Vagina (tissue), 2 donors: Measurements from ENCODE around the gene CCDC12. TPM values are rescaled to one million over a fixed set of nuclear protein-coding genes. Genes with fewer than 3 reads are reported as not detected.
"Not testable (repeated sequence)": the region's sequence is repeated elsewhere in the genome, so short reads cannot be mapped to it uniquely, and the experiment has no call there.

Source experiments
- DNase-seq, 2 donors: peaks; one replicate each; pipeline ENCODE4 v3.0.0-alpha.2; 2017; ENCODE audit errors: extremely low spot score in 2 of 2
- H3K27ac ChIP-seq: fragments of 200-600 bp; sonication (generic); one replicate; pipeline ENCODE4 v1.5.1; 2019
- H3K27me3 ChIP-seq: fragments of 200-600 bp; sonication (generic); one replicate; pipeline ENCODE4 v1.5.1; 2019
- H3K36me3 ChIP-seq, 2 donors: fragments of 200-600 bp; sonication (generic); one replicate each; pipeline ENCODE4 v1.5.1; 2017 to 2019
- H3K4me1 ChIP-seq: fragments of 200-600 bp; sonication (generic); one replicate; pipeline ENCODE4 v1.5.1; 2019
- H3K4me3 ChIP-seq, 2 donors: fragments of 200-600 bp; sonication (generic); 1 replicate in 1 of 2; 2 replicates in 1 of 2; pipeline ENCODE4 v1.5.1; 2016 to 2019
- H3K9me3 ChIP-seq: fragments of 200-600 bp; sonication (generic); one replicate; pipeline ENCODE4 v1.5.1; 2019
- POLR2A ChIP-seq, 2 donors: fragments of 450-650 bp; IDR thresholded peaks; one replicate each; pipeline ENCODE4 v1.6.1; 2017; ENCODE audit warnings: antibody characterized with exemption in 2 of 2, mild to moderate bottlenecking in 2 of 2, moderate library complexity in 2 of 2
- POLR2AphosphoS5 ChIP-seq, 2 donors: sonication (generic); formaldehyde crosslinking; IDR thresholded peaks; one replicate each; pipeline ENCODE4 v1.9.0; 2017; ENCODE audit warnings: antibody characterized with exemption in 2 of 2, mild to moderate bottlenecking in 2 of 2, low read depth in 1 of 2; ENCODE audit not compliant: insufficient read depth in 1 of 2
- intact Hi-C: fragments of 100-400 bp; cut with DNase I; formaldehyde crosslinking; loops from one replicate; pipeline ENCODE4 v1.15.1; 2023
- total RNA-seq: library from RNA; depleted of rRNA; stranded (reverse); fragments of >200 nt; gene quantifications from one replicate; pipeline ENCODE4 v1.2.3, GENCODE V29; 2016
- TF ChIP-seq, protein P1 (sequence below), 3 experiments: fragments of 450-650 bp in 2 of 3; fragments of 200-600 bp in 1 of 3; sonication (generic) in 1 of 3; IDR thresholded peaks; one replicate each; pipeline ENCODE4 v1.5.1; 2017 to 2019; ENCODE audit warnings: antibody characterized with exemption in 3 of 3, mild to moderate bottlenecking in 2 of 3, moderate library complexity in 2 of 3

The CCDC12 gene
- total RNA-seq, 1 donor from 2014 or later: 55.5 TPM

DNA sequence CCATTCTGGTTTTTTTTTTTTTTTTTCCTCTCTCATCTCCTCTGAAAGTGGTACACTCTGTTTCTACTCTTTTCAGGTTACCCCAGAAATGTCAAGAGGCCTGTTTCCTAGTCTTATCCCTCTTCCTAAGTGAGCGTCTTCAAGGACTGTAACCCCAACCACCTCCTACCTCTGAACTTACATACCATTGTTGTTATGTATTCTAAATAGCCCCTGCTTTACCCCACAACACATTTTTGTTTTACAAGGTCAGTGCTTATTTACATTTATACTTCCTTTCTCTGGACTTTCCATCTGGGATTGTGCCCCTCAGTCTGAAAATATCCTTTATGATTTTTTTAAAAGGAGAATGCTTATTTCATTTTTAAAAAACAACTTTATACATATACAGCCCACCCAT is 60.3 kb downstream of the CCDC12 start:
- H3K4me3 ChIP-seq: no peak overlapping the region
- H3K9me3 ChIP-seq: no peaks in the 10 kb centered on the region
- H3K4me1 ChIP-seq: peaks cover 12% of the 10 kb centered on the region
- DNase-seq: no peak
- intact Hi-C loops: no loop called here
- peaks cover 0 to 29% of the 10 kb centered on the region in 2 donors for H3K36me3 ChIP-seq
- no peaks in the 10 kb centered on the region for H3K27me3 ChIP-seq
- TF ChIP-seq POLR2A (IDR thresholded peaks at IDR 0.05) (no peak), POLR2AphosphoS5 (IDR thresholded peaks at IDR 0.05; ENCODE audit: insufficient read depth in 1 of 2, low read depth in 1 of 2) (no peak)
- TF ChIP-seq, protein P1, sequence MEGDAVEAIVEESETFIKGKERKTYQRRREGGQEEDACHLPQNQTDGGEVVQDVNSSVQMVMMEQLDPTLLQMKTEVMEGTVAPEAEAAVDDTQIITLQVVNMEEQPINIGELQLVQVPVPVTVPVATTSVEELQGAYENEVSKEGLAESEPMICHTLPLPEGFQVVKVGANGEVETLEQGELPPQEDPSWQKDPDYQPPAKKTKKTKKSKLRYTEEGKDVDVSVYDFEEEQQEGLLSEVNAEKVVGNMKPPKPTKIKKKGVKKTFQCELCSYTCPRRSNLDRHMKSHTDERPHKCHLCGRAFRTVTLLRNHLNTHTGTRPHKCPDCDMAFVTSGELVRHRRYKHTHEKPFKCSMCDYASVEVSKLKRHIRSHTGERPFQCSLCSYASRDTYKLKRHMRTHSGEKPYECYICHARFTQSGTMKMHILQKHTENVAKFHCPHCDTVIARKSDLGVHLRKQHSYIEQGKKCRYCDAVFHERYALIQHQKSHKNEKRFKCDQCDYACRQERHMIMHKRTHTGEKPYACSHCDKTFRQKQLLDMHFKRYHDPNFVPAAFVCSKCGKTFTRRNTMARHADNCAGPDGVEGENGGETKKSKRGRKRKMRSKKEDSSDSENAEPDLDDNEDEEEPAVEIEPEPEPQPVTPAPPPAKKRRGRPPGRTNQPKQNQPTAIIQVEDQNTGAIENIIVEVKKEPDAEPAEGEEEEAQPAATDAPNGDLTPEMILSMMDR (IDR thresholded peaks at IDR 0.05): no peak
- no peak overlapping the region for H3K27ac ChIP-seq

DNA sequence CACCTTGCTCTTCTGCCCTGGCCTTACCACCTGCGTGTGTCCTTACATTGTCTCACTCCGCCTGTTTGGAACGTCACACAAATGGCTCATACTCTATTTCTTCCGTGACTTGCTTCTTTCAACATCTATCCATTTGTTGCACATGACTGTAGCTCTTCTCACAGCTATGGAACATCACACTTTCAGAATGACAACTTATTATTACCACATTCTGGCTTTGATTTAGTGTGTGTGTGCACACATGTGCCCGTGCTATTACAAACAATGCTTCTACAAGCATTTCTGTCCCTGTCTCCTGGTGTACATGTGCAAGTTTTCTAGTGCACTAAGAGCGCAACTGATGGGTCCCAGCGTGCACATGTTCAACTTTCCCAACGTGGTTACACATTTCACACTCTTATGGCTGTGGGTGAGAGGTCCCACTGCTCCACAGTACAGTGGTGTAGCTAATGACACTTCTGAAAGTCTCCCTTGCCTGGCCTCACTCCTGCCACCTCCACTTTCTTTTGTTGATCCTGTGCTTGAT is 61.2 kb downstream of the CCDC12 start:
- intact Hi-C loops: no loop called here
- Histone ChIP-seq H3K36me3 (peaks cover 0 to 20% of the 10 kb centered on the region in 2 donors), H3K27ac (no peak overlapping the region), H3K4me3 (no peak overlapping the region), H3K27me3 (no peaks in the 10 kb centered on the region), H3K9me3 (no peaks in the 10 kb centered on the region), H3K4me1 (peaks cover 12% of the 10 kb centered on the region)
- DNase-seq: no peak
- TF ChIP-seq POLR2A (IDR thresholded peaks at IDR 0.05): no peak
- TF ChIP-seq, protein P1 (IDR thresholded peaks at IDR 0.05): no peak
- no peak for TF ChIP-seq POLR2AphosphoS5 (IDR thresholded peaks at IDR 0.05; ENCODE audit: insufficient read depth in 1 of 2, low read depth in 1 of 2)

DNA sequence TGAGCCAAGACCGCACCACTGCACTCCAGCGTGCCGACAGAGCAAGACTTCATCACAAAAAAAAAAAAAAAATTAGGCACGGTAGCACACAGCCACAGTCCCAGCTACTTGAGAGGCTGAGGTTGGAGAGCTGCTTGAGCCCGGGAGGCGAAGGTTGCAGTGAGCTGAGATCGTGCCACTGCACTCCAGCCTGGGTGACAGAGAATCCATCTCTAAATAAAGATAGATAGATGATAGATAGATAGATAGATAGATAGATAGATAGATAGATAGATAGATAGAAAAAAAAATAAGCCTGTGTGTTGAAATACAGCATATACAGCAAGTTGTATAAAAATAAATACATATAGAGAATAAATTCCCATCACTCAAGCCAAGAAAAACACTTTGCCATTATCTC is 61.7 kb downstream of the CCDC12 start:
- Histone ChIP-seq H3K9me3 (no peaks in the 10 kb centered on the region), H3K4me3 (no peak overlapping the region), H3K27me3 (no peaks in the 10 kb centered on the region), H3K36me3 (peaks cover 0 to 17% of the 10 kb centered on the region in 2 donors), H3K4me1 (peaks cover 15% of the 10 kb centered on the region), H3K27ac (no peak overlapping the region)
- intact Hi-C loops: no loop called here
- no peak for DNase-seq
- TF ChIP-seq, protein P1 (IDR thresholded peaks at IDR 0.05): no peak
- TF ChIP-seq POLR2AphosphoS5 (IDR thresholded peaks at IDR 0.05; ENCODE audit: insufficient read depth in 1 of 2, low read depth in 1 of 2) (no peak), POLR2A (IDR thresholded peaks at IDR 0.05) (no peak)

DNA sequence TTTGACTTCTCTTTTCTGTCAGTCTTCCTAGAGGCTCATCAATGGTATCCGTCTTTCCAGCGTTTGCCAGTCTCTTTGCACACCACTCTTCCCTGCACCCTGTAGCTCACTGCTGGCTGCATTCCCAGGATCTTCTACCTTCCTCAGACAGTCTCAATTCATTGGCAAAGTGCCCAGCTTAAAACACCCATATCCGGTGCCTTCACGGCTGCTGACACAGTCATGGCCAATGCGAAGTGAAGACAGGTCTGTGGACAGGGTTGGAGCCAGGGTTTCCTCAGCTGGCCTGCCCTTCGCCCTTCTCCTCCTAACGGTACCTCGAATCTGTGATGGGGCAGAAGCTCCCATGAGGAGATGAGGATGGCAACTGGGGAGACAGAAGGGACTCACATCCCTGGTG is 62.9 kb downstream of the CCDC12 start:
- no peak for DNase-seq
- intact Hi-C loops: no loop called here
- H3K4me1 ChIP-seq: peaks cover 27% of the 10 kb centered on the region

DNA sequence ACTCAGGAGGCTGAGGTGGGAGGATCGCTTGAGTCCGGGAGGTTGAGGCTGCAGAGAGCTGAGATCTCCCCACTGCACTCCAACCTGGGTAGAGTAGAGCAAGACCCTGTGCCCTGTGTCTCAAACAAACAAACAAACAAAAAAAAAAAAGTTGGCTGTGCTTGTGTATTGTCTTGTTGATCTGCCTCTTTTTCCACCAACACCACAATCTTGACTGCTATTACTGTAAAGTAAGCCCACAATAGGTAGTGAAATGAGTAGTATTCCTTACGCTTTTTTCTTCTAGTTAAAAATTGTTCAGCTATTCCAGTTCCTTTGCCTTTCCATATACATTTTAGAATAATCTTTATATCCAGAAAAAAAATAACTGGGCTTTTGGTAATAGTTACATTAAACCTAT is 63.6 kb downstream of the CCDC12 start:
- no peaks in the 10 kb centered on the region for H3K27me3 ChIP-seq

More for the DNA sequence above, 62.9 kb downstream of the CCDC12 start:
- TF ChIP-seq POLR2AphosphoS5 (IDR thresholded peaks at IDR 0.05; ENCODE audit: insufficient read depth in 1 of 2, low read depth in 1 of 2) (no peak), POLR2A (IDR thresholded peaks at IDR 0.05) (no peak)
- TF ChIP-seq, protein P1 (IDR thresholded peaks at IDR 0.05): no peak
- Histone ChIP-seq H3K9me3 (no peaks in the 10 kb centered on the region), H3K27ac (no peak overlapping the region), H3K27me3 (no peaks in the 10 kb centered on the region), H3K4me3 (no peak overlapping the region), H3K36me3 (peaks cover 0 to 7% of the 10 kb centered on the region in 2 donors)

DNA sequence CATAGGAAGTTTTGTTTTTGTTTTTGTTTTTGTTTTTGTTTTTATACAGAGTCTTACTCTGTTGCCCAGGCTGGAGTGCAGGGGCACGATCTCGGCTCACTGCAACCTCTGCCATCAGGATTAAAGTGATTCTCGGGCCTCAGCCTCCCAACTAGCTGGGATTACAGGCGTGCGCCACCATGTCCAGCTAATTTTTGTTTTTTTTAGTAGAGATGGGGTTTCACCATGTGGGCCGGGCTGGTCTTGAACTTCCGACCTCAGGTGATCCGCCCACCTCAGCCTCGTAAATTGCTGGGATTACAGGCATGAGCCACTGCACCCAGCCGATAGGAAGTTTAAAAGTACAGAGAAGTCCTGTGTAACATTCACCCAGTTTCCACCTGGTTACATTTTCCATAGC is 65.6 kb downstream of the CCDC12 start:
- H3K27me3 ChIP-seq, H3K36me3 ChIP-seq, H3K27ac ChIP-seq, intact Hi-C loops, H3K9me3 ChIP-seq, DNase-seq, H3K4me3 ChIP-seq: not testable (repeated sequence)
- H3K4me1 ChIP-seq: peaks cover 32% of the 10 kb centered on the region

More for the DNA sequence above, 63.6 kb downstream of the CCDC12 start:
- peaks cover 32% of the 10 kb centered on the region for H3K4me1 ChIP-seq
- intact Hi-C loops: no loop called here
- peaks cover 0 to under 1% of the 10 kb centered on the region in 2 donors for H3K36me3 ChIP-seq
- DNase-seq: no peak
- no peak overlapping the region for H3K4me3 ChIP-seq
- no peaks in the 10 kb centered on the region for H3K9me3 ChIP-seq
- H3K27ac ChIP-seq: no peak overlapping the region
- TF ChIP-seq, protein P1 (IDR thresholded peaks at IDR 0.05): no peak
- no peak for TF ChIP-seq POLR2AphosphoS5 (IDR thresholded peaks at IDR 0.05; ENCODE audit: insufficient read depth in 1 of 2, low read depth in 1 of 2)
- TF ChIP-seq POLR2A (IDR thresholded peaks at IDR 0.05): no peak
